Breast epithelium (tissue), 4 donors: ENCODE data around the gene SMCO2. TPM values are rescaled to one million over a fixed set of nuclear protein-coding genes. Genes with fewer than 3 reads are reported as not detected.

Source experiments
- DNase-seq, 2 donors: peaks; one replicate each; pipeline ENCODE4 v3.0.0-alpha.2; 2019; ENCODE audit warnings: low spot score in 2 of 2
- H3K27ac ChIP-seq, 2 donors: fragments of 200-600 bp; sonication (generic) in 1 of 2; one replicate each; pipeline ENCODE4 v1.5.1; 2016 to 2019; ENCODE audit warnings: mild to moderate bottlenecking in 1 of 2
- H3K27me3 ChIP-seq, 2 donors: fragments of 200-600 bp; sonication (generic) in 1 of 2; one replicate each; pipeline versions ENCODE4 v1.5.1 to v1.6.0; 2017 to 2019; ENCODE audit warnings: control low read depth in 1 of 2, mild to moderate bottlenecking in 1 of 2
- H3K36me3 ChIP-seq: fragments of 200-600 bp; one replicate; pipeline ENCODE4 v1.5.1; 2019
- H3K4me1 ChIP-seq, 2 donors: fragments of 200-600 bp; sonication (generic); one replicate each; pipeline ENCODE4 v1.5.1; 2016 to 2019; ENCODE audit warnings: control low read depth in 1 of 2
- H3K4me3 ChIP-seq, 3 donors: fragments of 200-600 bp; sonication (generic); 1 replicate in 2 of 3; 2 replicates in 1 of 3; pipeline ENCODE4 v1.5.1; 2016 to 2019; ENCODE audit warnings: mild to moderate bottlenecking in 3 of 3, moderate library complexity in 2 of 3
- H3K9me3 ChIP-seq, 2 donors: fragments of 200-600 bp; sonication (generic) in 1 of 2; one replicate each; pipeline ENCODE4 v1.5.1; 2016 to 2019; ENCODE audit warnings: control low read depth in 1 of 2
- CTCF ChIP-seq, 3 donors: fragments of 450-650 bp; IDR thresholded peaks; one replicate each; pipeline ENCODE4 v1.5.1; 2016 to 2017; ENCODE audit warnings: antibody characterized with exemption in 3 of 3, mild to moderate bottlenecking in 3 of 3, moderate library complexity in 3 of 3
- POLR2A ChIP-seq: fragments of 450-650 bp; IDR thresholded peaks from one replicate; pipeline ENCODE4 v1.6.1; 2016; ENCODE audit warnings: antibody characterized with exemption, mild to moderate bottlenecking, moderate library complexity
- POLR2AphosphoS5 ChIP-seq, 3 donors: sonication (generic); formaldehyde crosslinking; IDR thresholded peaks; one replicate each; pipeline ENCODE4 v1.6.1; 2017; ENCODE audit warnings: antibody characterized with exemption in 3 of 3
- intact Hi-C: fragments of 100-400 bp; cut with DNase I; formaldehyde crosslinking; loops from one replicate; pipeline ENCODE4 v1.15.1; 2023; ENCODE audit warnings: low total_unique reads
- total RNA-seq, 3 donors: library from RNA; depleted of rRNA; stranded (reverse); fragments of >200 nt; gene quantifications; one replicate each; pipeline ENCODE4 v1.1.0, GENCODE V29; 2016

The SMCO2 gene
- total RNA-seq, 3 donors from 2014 or later, result not detected

GRCh38 chr12:27508736-27509431, 62.3 kb downstream of the SMCO2 start:
- Histone ChIP-seq H3K27ac (no peak overlapping the region), H3K9me3 (no peaks in the 10 kb centered on the region), H3K36me3 (no peaks in the 10 kb centered on the region), H3K27me3 (no peaks in the 10 kb centered on the region), H3K4me1 (no peaks in the 10 kb centered on the region), H3K4me3 (no peak overlapping the region)
- intact Hi-C loops, result no loop called here
- no peak for DNase-seq
- TF ChIP-seq POLR2A (no peak), POLR2AphosphoS5 (IDR thresholded peaks at IDR 0.05) (no peak), CTCF (IDR thresholded peaks at IDR 0.05) (no peak)

GRCh38 chr12:27511031-27511722, 64.6 kb downstream of the SMCO2 start:
- intact Hi-C loops, result no loop called here
- H3K27ac ChIP-seq, result peak overlapping the region in 1 of 2 donors; percentile 43
- H3K4me1 ChIP-seq, result no peaks in the 10 kb centered on the region
- no peak for DNase-seq
- no peaks in the 10 kb centered on the region for H3K9me3 ChIP-seq
- no peaks in the 10 kb centered on the region for H3K27me3 ChIP-seq
- no peak overlapping the region for H3K4me3 ChIP-seq
- no peak for TF ChIP-seq POLR2A
- no peak for TF ChIP-seq POLR2AphosphoS5 (IDR thresholded peaks at IDR 0.05)
- no peak for TF ChIP-seq CTCF (IDR thresholded peaks at IDR 0.05)
- no peaks in the 10 kb centered on the region for H3K36me3 ChIP-seq

DNA sequence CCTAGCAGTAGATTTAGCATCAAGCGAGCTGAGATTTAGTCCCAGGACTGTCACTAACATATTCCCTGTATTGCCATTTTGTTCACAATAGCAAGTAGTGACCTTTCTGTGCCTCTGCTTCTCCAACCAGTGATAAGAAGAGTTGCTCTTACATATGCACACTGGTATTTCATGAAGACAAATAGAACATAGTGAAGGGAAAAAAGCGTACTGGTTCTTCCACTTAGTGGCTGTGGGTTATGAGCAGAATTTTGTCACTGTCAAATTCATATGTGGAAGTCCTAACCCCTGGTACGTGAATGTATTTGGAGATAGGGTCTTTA, 65.1 kb downstream of the SMCO2 start:
- no peak for DNase-seq
- Histone ChIP-seq H3K27me3 (no peaks in the 10 kb centered on the region), H3K4me3 (no peak overlapping the region), H3K27ac (peak overlapping the region in 1 of 2 donors; percentile 43), H3K4me1 (no peaks in the 10 kb centered on the region), H3K36me3 (no peaks in the 10 kb centered on the region), H3K9me3 (no peaks in the 10 kb centered on the region)
- intact Hi-C loops, result no loop called here
- TF ChIP-seq POLR2AphosphoS5 (IDR thresholded peaks at IDR 0.05), result no peak
- no peak for TF ChIP-seq POLR2A
- no peak for TF ChIP-seq CTCF (IDR thresholded peaks at IDR 0.05)

GRCh38 chr12:27513155-27513824, 66.8 kb downstream of the SMCO2 start:
- no peaks in the 10 kb centered on the region for H3K36me3 ChIP-seq
- H3K27me3 ChIP-seq, result no peaks in the 10 kb centered on the region
- no peak overlapping the region for H3K4me3 ChIP-seq
- TF ChIP-seq POLR2A (no peak), POLR2AphosphoS5 (IDR thresholded peaks at IDR 0.05) (no peak), CTCF (IDR thresholded peaks at IDR 0.05) (no peak)
- no peaks in the 10 kb centered on the region for H3K4me1 ChIP-seq
- intact Hi-C loops, result no loop called here
- no peaks in the 10 kb centered on the region for H3K9me3 ChIP-seq
- DNase-seq, result no peak
- H3K27ac ChIP-seq, result no peak overlapping the region

DNA sequence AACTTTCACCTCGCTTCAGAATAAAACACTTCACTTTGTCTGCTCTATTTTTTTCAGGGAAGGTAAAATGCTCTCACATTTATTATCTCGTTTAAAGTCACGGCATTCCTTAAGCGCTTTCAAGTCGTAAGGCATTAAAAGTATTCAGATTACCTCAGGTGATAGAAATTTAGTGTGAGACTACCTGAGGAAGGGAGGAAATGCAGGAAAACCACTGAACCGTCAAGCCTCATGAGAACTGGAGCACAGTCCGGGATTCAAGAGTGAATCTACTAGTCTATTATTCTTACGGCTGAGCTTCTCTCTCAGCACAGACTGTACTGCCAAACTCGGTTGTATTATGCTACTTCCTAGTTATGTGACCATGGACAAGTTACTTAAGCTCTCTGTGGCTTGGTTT, 69.1 kb downstream of the SMCO2 start:
- Histone ChIP-seq H3K4me3 (peak overlapping the region in 1 of 3 donors; percentile 14), H3K36me3 (no peaks in the 10 kb centered on the region), H3K27ac (no peak overlapping the region), H3K27me3 (no peaks in the 10 kb centered on the region), H3K4me1 (no peaks in the 10 kb centered on the region), H3K9me3 (no peaks in the 10 kb centered on the region)
- no peak for DNase-seq
- TF ChIP-seq POLR2AphosphoS5 (IDR thresholded peaks at IDR 0.05) (no peak), CTCF (IDR thresholded peaks at IDR 0.05) (no peak), POLR2A (no peak)
- intact Hi-C loops, result loop anchor here (2.0 kb wide), 1 partner anchor 77 kb away; no protein-coding TSS in a partner anchor
